ENCODE measurements around the gene DYNLT4. TPM values are rescaled to one million over a fixed set of nuclear protein-coding genes. Genes with fewer than 3 reads are reported as not detected.

DYNLT4 gene
- total and polyA plus RNA-seq, 2 of the 13 experiments (the other 11 are each of a cell fraction or from before 2014, with no cell fraction given), result 0.77 TPM; not detected in 1

DNA sequence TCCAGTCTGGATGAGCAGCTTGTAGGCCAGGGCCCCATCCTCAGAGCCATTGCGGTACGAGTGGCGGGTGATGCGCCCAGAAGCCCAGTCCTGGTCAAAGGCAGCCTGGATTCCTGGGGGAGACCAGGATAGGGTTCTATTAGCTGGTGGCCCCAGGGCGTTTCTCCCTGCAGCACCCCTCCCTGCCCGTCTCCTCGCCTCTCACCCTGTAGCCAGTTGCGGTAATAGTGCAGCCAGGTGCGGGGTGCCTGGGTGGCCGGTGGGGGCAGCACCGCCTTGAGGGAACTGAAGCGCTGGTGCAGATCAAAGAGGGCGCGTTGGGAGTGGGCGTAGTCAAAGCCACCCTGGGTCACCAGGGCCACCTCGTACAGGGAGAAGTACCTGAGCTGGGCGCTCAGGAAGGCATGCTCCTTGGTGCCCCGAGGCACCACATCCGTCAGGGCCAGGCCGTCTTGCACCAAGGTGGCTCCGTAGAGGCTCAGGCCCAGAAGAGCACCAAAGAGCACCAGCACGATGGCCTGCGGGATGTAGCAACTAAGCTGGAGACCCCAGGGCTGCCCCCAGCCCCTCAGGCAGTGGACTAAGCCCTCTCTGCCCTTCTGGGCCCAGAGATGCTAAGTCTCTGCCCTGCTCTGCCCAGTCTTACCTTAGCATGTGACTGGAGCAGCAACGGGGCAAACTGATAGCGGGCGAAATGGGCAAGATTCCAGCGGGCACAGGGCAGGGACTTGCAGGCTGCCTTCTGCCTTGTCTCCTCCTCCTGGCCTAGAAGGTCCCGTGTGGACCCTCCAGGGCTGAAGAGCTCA lies 20.2 kb upstream of the DYNLT4 start (continued):
- TF ChIP-seq, protein P1, sequence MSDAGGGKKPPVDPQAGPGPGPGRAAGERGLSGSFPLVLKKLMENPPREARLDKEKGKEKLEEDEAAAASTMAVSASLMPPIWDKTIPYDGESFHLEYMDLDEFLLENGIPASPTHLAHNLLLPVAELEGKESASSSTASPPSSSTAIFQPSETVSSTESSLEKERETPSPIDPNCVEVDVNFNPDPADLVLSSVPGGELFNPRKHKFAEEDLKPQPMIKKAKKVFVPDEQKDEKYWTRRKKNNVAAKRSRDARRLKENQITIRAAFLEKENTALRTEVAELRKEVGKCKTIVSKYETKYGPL (CRISPR knock-in tag; IDR thresholded peaks at IDR 0.05), result no peak
- TF ChIP-seq NR2F6 (IDR thresholded peaks at IDR 0.05) (peak; percentile 50; the same call in 1 of the 2 replicates), NR2F6 (CRISPR knock-in tag; IDR thresholded peaks at IDR 0.05) (peak; percentile 76), GTF2F1 (IDR thresholded peaks at IDR 0.05; ENCODE audit: low read length) (no peak), ZFYVE20 (CRISPR knock-in tag; IDR thresholded peaks at IDR 0.05; ENCODE audit: borderline replicate concordance, low read depth) (no peak), PPARG (CRISPR knock-in tag; conservative IDR thresholded peaks at IDR 0.05) (no peak), BRCA1 (CRISPR knock-in tag; IDR thresholded peaks at IDR 0.05) (no peak), ZNF543 (CRISPR knock-in tag; IDR thresholded peaks at IDR 0.05) (peak; percentile 100), ATRX (CRISPR knock-in tag; IDR thresholded peaks at IDR 0.05; ENCODE audit: borderline replicate concordance) (no peak), CBX5 (CRISPR knock-in tag; IDR thresholded peaks at IDR 0.05; ENCODE audit: borderline replicate concordance) (no peak; the same call in 1 of the 2 replicates), BRD4 (CRISPR knock-in tag; IDR thresholded peaks at IDR 0.05) (no peak), TOE1 (CRISPR knock-in tag; IDR thresholded peaks at IDR 0.05) (no peak), TP53 (CRISPR knock-in tag; conservative IDR thresholded peaks at IDR 0.05) (no peak), KDM2A (CRISPR knock-in tag; IDR thresholded peaks at IDR 0.05; ENCODE audit: borderline replicate concordance, low read depth) (peak; percentile 63; the same call in 1 of the 2 replicates), ZSCAN29 (CRISPR knock-in tag; conservative IDR thresholded peaks at IDR 0.05) (no peak), KMT2B (CRISPR knock-in tag; IDR thresholded peaks at IDR 0.05) (no peak), ZSCAN20 (CRISPR knock-in tag; IDR thresholded peaks at IDR 0.05; ENCODE audit: borderline replicate concordance) (no peak), MAFG (CRISPR knock-in tag; IDR thresholded peaks at IDR 0.05) (no peak), ZNF329 (CRISPR knock-in tag; IDR thresholded peaks at IDR 0.05; ENCODE audit: low read depth) (no peak), GZF1 (CRISPR knock-in tag; IDR thresholded peaks at IDR 0.05) (no peak), ZNF441 (CRISPR knock-in tag; IDR thresholded peaks at IDR 0.05; ENCODE audit: borderline replicate concordance) (no peak; the same call in 1 of the 2 replicates)
- TF ChIP-seq, protein P2, sequence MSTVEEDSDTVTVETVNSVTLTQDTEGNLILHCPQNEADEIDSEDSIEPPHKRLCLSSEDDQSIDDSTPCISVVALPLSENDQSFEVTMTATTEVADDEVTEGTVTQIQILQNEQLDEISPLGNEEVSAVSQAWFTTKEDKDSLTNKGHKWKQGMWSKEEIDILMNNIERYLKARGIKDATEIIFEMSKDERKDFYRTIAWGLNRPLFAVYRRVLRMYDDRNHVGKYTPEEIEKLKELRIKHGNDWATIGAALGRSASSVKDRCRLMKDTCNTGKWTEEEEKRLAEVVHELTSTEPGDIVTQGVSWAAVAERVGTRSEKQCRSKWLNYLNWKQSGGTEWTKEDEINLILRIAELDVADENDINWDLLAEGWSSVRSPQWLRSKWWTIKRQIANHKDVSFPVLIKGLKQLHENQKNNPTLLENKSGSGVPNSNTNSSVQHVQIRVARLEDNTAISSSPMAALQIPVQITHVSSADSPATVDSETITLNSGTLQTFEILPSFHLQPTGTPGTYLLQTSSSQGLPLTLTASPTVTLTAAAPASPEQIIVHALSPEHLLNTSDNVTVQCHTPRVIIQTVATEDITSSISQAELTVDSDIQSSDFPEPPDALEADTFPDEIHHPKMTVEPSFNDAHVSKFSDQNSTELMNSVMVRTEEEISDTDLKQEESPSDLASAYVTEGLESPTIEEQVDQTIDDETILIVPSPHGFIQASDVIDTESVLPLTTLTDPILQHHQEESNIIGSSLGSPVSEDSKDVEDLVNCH (CRISPR knock-in tag; IDR thresholded peaks at IDR 0.05), result no peak
- TF ChIP-seq, protein P3, sequence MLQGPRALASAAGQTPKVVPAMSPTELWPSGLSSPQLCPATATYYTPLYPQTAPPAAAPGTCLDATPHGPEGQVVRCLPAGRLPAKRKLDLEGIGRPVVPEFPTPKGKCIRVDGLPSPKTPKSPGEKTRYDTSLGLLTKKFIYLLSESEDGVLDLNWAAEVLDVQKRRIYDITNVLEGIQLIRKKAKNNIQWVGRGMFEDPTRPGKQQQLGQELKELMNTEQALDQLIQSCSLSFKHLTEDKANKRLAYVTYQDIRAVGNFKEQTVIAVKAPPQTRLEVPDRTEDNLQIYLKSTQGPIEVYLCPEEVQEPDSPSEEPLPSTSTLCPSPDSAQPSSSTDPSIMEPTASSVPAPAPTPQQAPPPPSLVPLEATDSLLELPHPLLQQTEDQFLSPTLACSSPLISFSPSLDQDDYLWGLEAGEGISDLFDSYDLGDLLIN (CRISPR knock-in tag; IDR thresholded peaks at IDR 0.05; ENCODE audit: borderline replicate concordance), result no peak
- TF ChIP-seq, protein P4, sequence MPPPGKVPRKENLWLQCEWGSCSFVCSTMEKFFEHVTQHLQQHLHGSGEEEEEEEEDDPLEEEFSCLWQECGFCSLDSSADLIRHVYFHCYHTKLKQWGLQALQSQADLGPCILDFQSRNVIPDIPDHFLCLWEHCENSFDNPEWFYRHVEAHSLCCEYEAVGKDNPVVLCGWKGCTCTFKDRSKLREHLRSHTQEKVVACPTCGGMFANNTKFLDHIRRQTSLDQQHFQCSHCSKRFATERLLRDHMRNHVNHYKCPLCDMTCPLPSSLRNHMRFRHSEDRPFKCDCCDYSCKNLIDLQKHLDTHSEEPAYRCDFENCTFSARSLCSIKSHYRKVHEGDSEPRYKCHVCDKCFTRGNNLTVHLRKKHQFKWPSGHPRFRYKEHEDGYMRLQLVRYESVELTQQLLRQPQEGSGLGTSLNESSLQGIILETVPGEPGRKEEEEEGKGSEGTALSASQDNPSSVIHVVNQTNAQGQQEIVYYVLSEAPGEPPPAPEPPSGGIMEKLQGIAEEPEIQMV (CRISPR knock-in tag; IDR thresholded peaks at IDR 0.05; ENCODE audit: low read depth), result no peak
- TF ChIP-seq, protein P5, sequence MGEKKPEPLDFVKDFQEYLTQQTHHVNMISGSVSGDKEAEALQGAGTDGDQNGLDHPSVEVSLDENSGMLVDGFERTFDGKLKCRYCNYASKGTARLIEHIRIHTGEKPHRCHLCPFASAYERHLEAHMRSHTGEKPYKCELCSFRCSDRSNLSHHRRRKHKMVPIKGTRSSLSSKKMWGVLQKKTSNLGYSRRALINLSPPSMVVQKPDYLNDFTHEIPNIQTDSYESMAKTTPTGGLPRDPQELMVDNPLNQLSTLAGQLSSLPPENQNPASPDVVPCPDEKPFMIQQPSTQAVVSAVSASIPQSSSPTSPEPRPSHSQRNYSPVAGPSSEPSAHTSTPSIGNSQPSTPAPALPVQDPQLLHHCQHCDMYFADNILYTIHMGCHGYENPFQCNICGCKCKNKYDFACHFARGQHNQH (CRISPR knock-in tag; IDR thresholded peaks at IDR 0.05), result no peak
